Kidney (tissue), 14 donors: Measurements from ENCODE around the gene ZNF648. TPM values are rescaled to one million over a fixed set of nuclear protein-coding genes. Genes with fewer than 3 reads are reported as not detected.
A peak's percentile ranks its signal among the peaks of the same experiment; 100 is the strongest.

Experiments
- DNase-seq, 5 donors: peaks; one replicate each; pipeline ENCODE4 v3.0.0-alpha.2; 2013 to 2020
- FAIRE-seq: peaks from 2 replicates; lab custom pipeline; 2012; peaks lifted over from hg19 to GRCh38; lab: Jason Lieb, UNC
- H3K27ac ChIP-seq, 2 donors: one replicate each; pipeline ENCODE4 v1.7.0; 2013; ENCODE audit warnings: low read depth in 2 of 2, low read length in 2 of 2, inconsistent platforms in 1 of 2
- H3K27me3 ChIP-seq: one replicate; pipeline ENCODE4 v1.7.1; 2013; ENCODE audit warnings: low read length, inconsistent platforms; ENCODE audit not compliant: control insufficient read depth, insufficient read depth
- H3K36me3 ChIP-seq, 3 donors: one replicate each; pipeline versions ENCODE4 v1.7.0 to v1.7.1; 2013; ENCODE audit warnings: low read length in 3 of 3, control low read depth in 1 of 3, inconsistent platforms in 1 of 3; ENCODE audit not compliant: insufficient read depth in 3 of 3, control insufficient read depth in 2 of 3
- H3K4me1 ChIP-seq, 3 donors: one replicate each; pipeline versions ENCODE4 v1.7.0 to v1.7.1; 2013; ENCODE audit warnings: low read length in 3 of 3, inconsistent platforms in 1 of 3, low read depth in 1 of 3; ENCODE audit not compliant: control insufficient read depth in 2 of 3, insufficient read depth in 2 of 3
- H3K4me3 ChIP-seq, 3 donors: one replicate each; pipeline versions ENCODE4 v1.7.0 to v1.8.1; 2013; ENCODE audit warnings: low read length in 3 of 3, control low read depth in 1 of 3, inconsistent platforms in 1 of 3
- H3K9ac ChIP-seq, 3 donors: one replicate each; pipeline versions ENCODE4 v1.7.0 to v1.7.1; 2013; ENCODE audit warnings: low read length in 3 of 3, control low read depth in 1 of 3, inconsistent platforms in 1 of 3
- H3K9me3 ChIP-seq, 3 donors: one replicate each; pipeline versions ENCODE4 v1.7.0 to v1.7.1; 2013; ENCODE audit warnings: low read length in 3 of 3, control low read depth in 1 of 3, inconsistent platforms in 1 of 3; ENCODE audit not compliant: control insufficient read depth in 2 of 3, insufficient read depth in 1 of 3
- CTCF ChIP-seq: IDR thresholded peaks from 3 replicates; pipeline ENCODE4 v1.5.1; 2012; ENCODE audit warnings: mild to moderate bottlenecking, moderate library complexity, borderline replicate concordance; ENCODE audit not compliant: insufficient read depth; ENCODE audit errors: extremely low read depth
- intact Hi-C: fragments of 100-400 bp; cut with DNase I; formaldehyde crosslinking; loops from one replicate; pipeline ENCODE4 v1.11.1; 2022
- polyA plus RNA-seq: library from polyadenylated mRNA; stranded (reverse); fragments of 350-450 nt; fragmentation: Illumina TruSeq; extraction: RNeasy Lipid Tissue Mini Kit (QIAGEN cat#74804); gene quantifications from one replicate; pipeline ENCODE4 v1.2.3, GENCODE V29; 2014; ENCODE audit warnings: low read depth, low replicate concordance; ENCODE audit not compliant: insufficient read depth
- total RNA-seq: library from RNA; stranded (reverse); fragmentation: NEBNext Ultra II Directional; extraction: Animal tissue kit (Norgen Biotek cat#: 25700); gene quantifications from one replicate; pipeline ENCODE4 v1.2.1, GENCODE V29; 2021
- donor health status: control.
- donor health status: control.
- donor health status: control.
- donor health status: control.
- donor health status: control.
- donor health status: DM: yes; HTN: yes; CAD: no.
- donor health status: Normal renal cell carcinoma (clear cell type).

The ZNF648 gene
- total and polyA plus RNA-seq, 2 donors from 2014 or later: not detected

GRCh38 chr1:182060877-182061276 lies 635 bp downstream of the ZNF648 start:
- H3K36me3 ChIP-seq: no peaks in the 10 kb centered on the region
- TF ChIP-seq CTCF: no peak
- no peak overlapping the region for H3K27ac ChIP-seq
- intact Hi-C loops: no loop called here
- H3K9me3 ChIP-seq: peaks cover 0 to 4% (median 0%) of the 10 kb centered on the region in 3 donors
- FAIRE-seq (no peak), DNase-seq (no peak)
- no peak overlapping the region for H3K9ac ChIP-seq
- no peak overlapping the region for H3K4me3 ChIP-seq
- no peaks in the 10 kb centered on the region for H3K27me3 ChIP-seq
- H3K4me1 ChIP-seq: no peaks in the 10 kb centered on the region

GRCh38 chr1:182059936-182060335 lies 1.6 kb downstream of the ZNF648 start:
- intact Hi-C loops: no loop called here
- Histone ChIP-seq H3K27ac (no peak overlapping the region), H3K4me1 (no peaks in the 10 kb centered on the region), H3K27me3 (no peaks in the 10 kb centered on the region), H3K36me3 (no peaks in the 10 kb centered on the region), H3K4me3 (no peak overlapping the region), H3K9me3 (peaks cover 0 to 4% (median 0%) of the 10 kb centered on the region in 3 donors), H3K9ac (no peak overlapping the region)
- DNase-seq (no peak), FAIRE-seq (no peak)
- TF ChIP-seq CTCF: no peak

GRCh38 chr1:182056601-182057366 lies 4.7 kb downstream of the ZNF648 start:
- Histone ChIP-seq H3K4me3 (peak overlapping the region in 1 of 3 donors; percentile 20), H3K9ac (no peak overlapping the region), H3K36me3 (no peaks in the 10 kb centered on the region), H3K27me3 (no peaks in the 10 kb centered on the region), H3K27ac (no peak overlapping the region), H3K4me1 (no peaks in the 10 kb centered on the region), H3K9me3 (no peaks in the 10 kb centered on the region)
- TF ChIP-seq CTCF: no peak
- DNase-seq (peak; percentile 38 to 70 (median 45)), FAIRE-seq (no peak)
- intact Hi-C loops: no loop called here
